CD4-positive, CD25-positive, alpha-beta regulatory T cell (primary cell): ENCODE data around the gene C7orf57. TPM values are rescaled to one million over a fixed set of nuclear protein-coding genes. Genes with fewer than 3 reads are reported as not detected.

Experiments used
- ATAC-seq, 2 donors: fragments of 150-1000 bp; cut with Tn5 transposase; one replicate each; pipeline ENCODE4 v1.10.0; 2021; ENCODE audit warnings: low read depth in 2 of 2, moderate number of reproducible peaks in 2 of 2, moderate library complexity in 1 of 2
- DNase-seq, 3 donors: peaks; one replicate each; pipeline versions ENCODE4 v3.0.0 to v3.0.0-alpha.2; 2012 to 2022; ENCODE audit warnings: mixed read lengths in 1 of 3
- H3K27ac ChIP-seq: one replicate; pipeline ENCODE4 v1.7.0; 2013; ENCODE audit warnings: mild to moderate bottlenecking, low read length; ENCODE audit not compliant: insufficient read depth, poor library complexity, severe bottlenecking
- H3K27me3 ChIP-seq: one replicate; pipeline ENCODE4 v1.7.0; 2013; ENCODE audit warnings: low read length; ENCODE audit not compliant: control insufficient read depth, insufficient read depth
- H3K36me3 ChIP-seq: one replicate; pipeline ENCODE4 v1.7.0; 2013; ENCODE audit warnings: mild to moderate bottlenecking, low read length, moderate library complexity; ENCODE audit not compliant: control insufficient read depth, insufficient read depth
- H3K4me1 ChIP-seq: 2 replicates; pipeline ENCODE4 v1.7.0; 2013; ENCODE audit warnings: mild to moderate bottlenecking, low read length; ENCODE audit not compliant: insufficient read depth, control insufficient read depth, poor library complexity, severe bottlenecking
- H3K4me3 ChIP-seq: one replicate; pipeline ENCODE4 v1.7.0; 2013; ENCODE audit warnings: low read depth, mild to moderate bottlenecking, low read length, moderate library complexity
- H3K9me3 ChIP-seq, 2 experiments: 1 replicate in 1 of 2; 2 replicates in 1 of 2; pipeline ENCODE4 v1.7.0; 2013; ENCODE audit warnings: low read length in 2 of 2, mild to moderate bottlenecking in 1 of 2, moderate library complexity in 1 of 2; ENCODE audit not compliant: control insufficient read depth in 2 of 2
- H3K27ac Mint-ChIP-seq, 3 donors: one replicate each; pipeline ENCODE4 v1.8.0; 2020 to 2022; ENCODE audit warnings: mild to moderate bottlenecking in 3 of 3, mixed read lengths in 3 of 3, moderate library complexity in 2 of 3
- H3K27me3 Mint-ChIP-seq: one replicate; pipeline ENCODE4 v1.8.0; 2022; ENCODE audit warnings: mild to moderate bottlenecking, mixed read lengths
- H3K36me3 Mint-ChIP-seq: one replicate; pipeline ENCODE4 v1.8.0; 2020; ENCODE audit warnings: mixed read lengths
- H3K4me1 Mint-ChIP-seq, 4 donors: one replicate each; pipeline ENCODE4 v1.8.0; 2020 to 2022; ENCODE audit warnings: mixed read lengths in 4 of 4, mild to moderate bottlenecking in 1 of 4
- H3K4me3 Mint-ChIP-seq, 4 donors: one replicate each; pipeline ENCODE4 v1.8.0; 2020 to 2022; ENCODE audit warnings: mild to moderate bottlenecking in 4 of 4, mixed read lengths in 4 of 4, moderate library complexity in 3 of 4
- H3K9me3 Mint-ChIP-seq, 7 donors: one replicate each; pipeline ENCODE4 v1.8.0; 2020 to 2022; ENCODE audit warnings: mixed read lengths in 7 of 7, mild to moderate bottlenecking in 3 of 7, moderate library complexity in 2 of 7
- polyA plus RNA-seq, 4 donors: library from polyadenylated mRNA; unstranded; fragments of 300-500 nt; fragmentation: Illumina TruSeq; gene quantifications; one replicate each; pipeline ENCODE4 v1.2.3, GENCODE V29; 2021
- total RNA-seq: library from RNA; stranded (reverse); gene quantifications from one replicate; pipeline ENCODE4 v1.2.3, GENCODE V29; 2022

The C7orf57 gene
- total and polyA plus RNA-seq, 5 donors from 2014 or later, result not detected

- Histone ChIP-seq H3K9me3 (no peaks in the 10 kb centered on the region), H3K27me3 (no peaks in the 10 kb centered on the region), H3K27ac (no peak overlapping the region), H3K4me1 (no peaks in the 10 kb centered on the region), H3K4me3 (no peak overlapping the region), H3K36me3 (no peaks in the 10 kb centered on the region)
- Mint-ChIP-seq H3K4me3 (no peak overlapping the region), H3K9me3 (no peaks in the 10 kb centered on the region), H3K27ac (peak overlapping the region in 2 of 3 donors; percentile 8 to 21), H3K36me3 (no peaks in the 10 kb centered on the region), H3K4me1 (peaks cover 5 to 25% (median 7%) of the 10 kb centered on the region in 4 donors), H3K27me3 (no peaks in the 10 kb centered on the region)
- ATAC-seq, result peak; percentile 48 to 67
- peak in 2 of 3 donors; percentile 44 to 64 for DNase-seq
Measured at GRCh38 chr7:48046458-48046857, 11.1 kb downstream of the C7orf57 start.

- H3K27ac ChIP-seq, result no peak overlapping the region
- H3K4me3 ChIP-seq, result no peak overlapping the region
- no peaks in the 10 kb centered on the region for H3K36me3 Mint-ChIP-seq
- no peak for DNase-seq
- peaks cover 6% of the 10 kb centered on the region for H3K4me1 ChIP-seq
- H3K9me3 Mint-ChIP-seq, result no peaks in the 10 kb centered on the region
- no peaks in the 10 kb centered on the region for H3K27me3 Mint-ChIP-seq
- no peaks in the 10 kb centered on the region for H3K9me3 ChIP-seq
- H3K36me3 ChIP-seq, result no peaks in the 10 kb centered on the region
- H3K27ac Mint-ChIP-seq, result no peak overlapping the region
- no peak for ATAC-seq
- H3K27me3 ChIP-seq, result no peaks in the 10 kb centered on the region
- H3K4me1 Mint-ChIP-seq, result peaks cover 5 to 32% (median 12%) of the 10 kb centered on the region in 4 donors
- no peak overlapping the region for H3K4me3 Mint-ChIP-seq
Measured at GRCh38 chr7:48048113-48048512, 12.8 kb downstream of the C7orf57 start.

GRCh38 chr7:48049850-48050249 lies 14.5 kb downstream of the C7orf57 start:
- no peaks in the 10 kb centered on the region for H3K9me3 ChIP-seq
- Mint-ChIP-seq H3K27ac (peak overlapping the region in 1 of 3 donors; percentile 72), H3K36me3 (no peaks in the 10 kb centered on the region), H3K27me3 (no peaks in the 10 kb centered on the region), H3K9me3 (no peaks in the 10 kb centered on the region), H3K4me1 (peaks cover 5 to 37% (median 12%) of the 10 kb centered on the region in 4 donors), H3K4me3 (no peak overlapping the region)
- no peak overlapping the region for H3K27ac ChIP-seq
- no peaks in the 10 kb centered on the region for H3K27me3 ChIP-seq
- no peak for ATAC-seq
- peak in 1 of 3 donors; percentile 31 for DNase-seq
- peaks cover 6% of the 10 kb centered on the region for H3K4me1 ChIP-seq
- no peaks in the 10 kb centered on the region for H3K36me3 ChIP-seq
- H3K4me3 ChIP-seq, result no peak overlapping the region

- Histone ChIP-seq H3K9me3 (no peaks in the 10 kb centered on the region), H3K4me3 (peak overlapping the region; percentile 21), H3K4me1 (peaks cover 6% of the 10 kb centered on the region), H3K36me3 (no peaks in the 10 kb centered on the region), H3K27ac (peak overlapping the region; percentile 47), H3K27me3 (no peaks in the 10 kb centered on the region)
- DNase-seq (peak in 2 of 3 donors; percentile 27 to 61), ATAC-seq (peak; percentile 84 to 87)
- H3K36me3 Mint-ChIP-seq, result no peaks in the 10 kb centered on the region
- H3K9me3 Mint-ChIP-seq, result peaks cover 0 to 8% (median 2%) of the 10 kb centered on the region in 7 donors
- peaks cover 0 to 22% (median 12%) of the 10 kb centered on the region in 4 donors for H3K4me1 Mint-ChIP-seq
- peak overlapping the region; percentile 3 to 68 (median 33) for H3K27ac Mint-ChIP-seq
- H3K27me3 Mint-ChIP-seq, result peaks cover 18% of the 10 kb centered on the region
- H3K4me3 Mint-ChIP-seq, result peak overlapping the region in 1 of 4 donors; percentile 13
Measured at GRCh38 chr7:48052748-48053147, 17.4 kb downstream of the C7orf57 start.

GRCh38 chr7:48053736-48054135 lies 18.4 kb downstream of the C7orf57 start:
- H3K27me3 Mint-ChIP-seq, result peaks cover 22% of the 10 kb centered on the region
- H3K27ac Mint-ChIP-seq, result no peak overlapping the region
- no peak overlapping the region for H3K4me3 ChIP-seq
- no peak for DNase-seq
- peaks cover 6% of the 10 kb centered on the region for H3K4me1 ChIP-seq
- no peaks in the 10 kb centered on the region for H3K27me3 ChIP-seq
- H3K9me3 ChIP-seq, result no peaks in the 10 kb centered on the region
- ATAC-seq, result no peak
- peaks cover 0 to 15% (median 2%) of the 10 kb centered on the region in 7 donors for H3K9me3 Mint-ChIP-seq
- peaks cover 0 to 22% (median 12%) of the 10 kb centered on the region in 4 donors for H3K4me1 Mint-ChIP-seq
- H3K27ac ChIP-seq, result no peak overlapping the region
- H3K36me3 Mint-ChIP-seq, result no peaks in the 10 kb centered on the region
- H3K36me3 ChIP-seq, result no peaks in the 10 kb centered on the region
- H3K4me3 Mint-ChIP-seq, result no peak overlapping the region

- peaks cover 34% of the 10 kb centered on the region for H3K27me3 Mint-ChIP-seq
- no peak for DNase-seq
- Histone ChIP-seq H3K4me3 (no peak overlapping the region), H3K36me3 (no peaks in the 10 kb centered on the region), H3K4me1 (no peaks in the 10 kb centered on the region), H3K27me3 (no peaks in the 10 kb centered on the region), H3K27ac (no peak overlapping the region), H3K9me3 (no peaks in the 10 kb centered on the region)
- no peak for ATAC-seq
- H3K36me3 Mint-ChIP-seq, result peaks cover 6% of the 10 kb centered on the region
- H3K4me3 Mint-ChIP-seq, result no peak overlapping the region
- H3K9me3 Mint-ChIP-seq, result peaks cover 0 to 18% (median 7%) of the 10 kb centered on the region in 7 donors
- H3K27ac Mint-ChIP-seq, result no peak overlapping the region
- H3K4me1 Mint-ChIP-seq, result peaks cover 0 to 6% (median 2%) of the 10 kb centered on the region in 4 donors
Measured at GRCh38 chr7:48058990-48059389, 23.6 kb downstream of the C7orf57 start.

GRCh38 chr7:48059706-48060105 lies 24.4 kb downstream of the C7orf57 start:
- H3K4me3 ChIP-seq, result no peak overlapping the region
- no peak for DNase-seq
- peaks cover 35% of the 10 kb centered on the region for H3K27me3 Mint-ChIP-seq
- ATAC-seq, result no peak
- H3K27ac ChIP-seq, result no peak overlapping the region
- no peaks in the 10 kb centered on the region for H3K36me3 ChIP-seq
- H3K36me3 Mint-ChIP-seq, result peaks cover 6% of the 10 kb centered on the region
- H3K27ac Mint-ChIP-seq, result no peak overlapping the region
- peaks cover 0 to 9% (median 2%) of the 10 kb centered on the region in 4 donors for H3K4me1 Mint-ChIP-seq
- H3K9me3 Mint-ChIP-seq, result peaks cover 0 to 18% (median 7%) of the 10 kb centered on the region in 7 donors
- H3K27me3 ChIP-seq, result no peaks in the 10 kb centered on the region
- H3K4me3 Mint-ChIP-seq, result no peak overlapping the region
- no peaks in the 10 kb centered on the region for H3K9me3 ChIP-seq
- H3K4me1 ChIP-seq, result no peaks in the 10 kb centered on the region

GRCh38 chr7:48063985-48064384 lies 28.6 kb downstream of the C7orf57 start:
- DNase-seq (no peak), ATAC-seq (no peak)
- no peaks in the 10 kb centered on the region for H3K9me3 ChIP-seq
- H3K4me3 ChIP-seq, result no peak overlapping the region
- H3K27ac ChIP-seq, result no peak overlapping the region
- Mint-ChIP-seq H3K27ac (no peak overlapping the region), H3K4me1 (peaks cover 0 to 3% (median 0%) of the 10 kb centered on the region in 4 donors), H3K27me3 (peaks cover 10% of the 10 kb centered on the region), H3K36me3 (peaks cover 6% of the 10 kb centered on the region), H3K4me3 (no peak overlapping the region), H3K9me3 (peaks cover 0 to 7% (median 3%) of the 10 kb centered on the region in 7 donors)
- no peaks in the 10 kb centered on the region for H3K36me3 ChIP-seq
- H3K4me1 ChIP-seq, result no peaks in the 10 kb centered on the region
- no peaks in the 10 kb centered on the region for H3K27me3 ChIP-seq
